OCI-LY3 (cell line): ENCODE measurements around the gene TRPC4AP.

ENCODE experiments used
- EZH2phosphoT487 ChIP-seq: fragments of 200-600 bp; shearing (Covaris generic); IDR thresholded peaks from 2 replicates; pipeline ENCODE4 v1.6.1; 2018; ENCODE audit warnings: antibody characterized with exemption, mixed run types, low read depth
- TF ChIP-seq, protein P1 (sequence below): fragments of 200-600, 300-600 bp; sonication (generic); IDR thresholded peaks from 2 replicates; pipeline ENCODE4 v1.5.1; 2014; ENCODE audit warnings: antibody characterized with exemption, low read length, low read depth

- TF ChIP-seq, protein P1, sequence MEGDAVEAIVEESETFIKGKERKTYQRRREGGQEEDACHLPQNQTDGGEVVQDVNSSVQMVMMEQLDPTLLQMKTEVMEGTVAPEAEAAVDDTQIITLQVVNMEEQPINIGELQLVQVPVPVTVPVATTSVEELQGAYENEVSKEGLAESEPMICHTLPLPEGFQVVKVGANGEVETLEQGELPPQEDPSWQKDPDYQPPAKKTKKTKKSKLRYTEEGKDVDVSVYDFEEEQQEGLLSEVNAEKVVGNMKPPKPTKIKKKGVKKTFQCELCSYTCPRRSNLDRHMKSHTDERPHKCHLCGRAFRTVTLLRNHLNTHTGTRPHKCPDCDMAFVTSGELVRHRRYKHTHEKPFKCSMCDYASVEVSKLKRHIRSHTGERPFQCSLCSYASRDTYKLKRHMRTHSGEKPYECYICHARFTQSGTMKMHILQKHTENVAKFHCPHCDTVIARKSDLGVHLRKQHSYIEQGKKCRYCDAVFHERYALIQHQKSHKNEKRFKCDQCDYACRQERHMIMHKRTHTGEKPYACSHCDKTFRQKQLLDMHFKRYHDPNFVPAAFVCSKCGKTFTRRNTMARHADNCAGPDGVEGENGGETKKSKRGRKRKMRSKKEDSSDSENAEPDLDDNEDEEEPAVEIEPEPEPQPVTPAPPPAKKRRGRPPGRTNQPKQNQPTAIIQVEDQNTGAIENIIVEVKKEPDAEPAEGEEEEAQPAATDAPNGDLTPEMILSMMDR: no peak
- TF ChIP-seq EZH2phosphoT487: no peak
These were observed 9.0 kb upstream of the TRPC4AP start for GRCh38 chr20:35101620-35102019.
